GM12875 (cell line): ENCODE measurements around the gene PTGDS.

Source experiments
- H3K4me3 ChIP-seq: one replicate; pipeline ENCODE4 v1.5.1; 2011; ENCODE audit warnings: low read depth, low read length, control low read depth
- CTCF ChIP-seq: IDR thresholded peaks from 2 replicates; pipeline ENCODE4 v1.5.1; 2011; ENCODE audit warnings: low read depth, mild to moderate bottlenecking, control low read depth, inconsistent platforms, low read length, moderate library complexity, borderline replicate concordance; ENCODE audit not compliant: insufficient read depth

The PTGDS gene

GRCh38 chr9:136942881-136943230, 34.4 kb upstream of the PTGDS start:
- H3K4me3 ChIP-seq = no peak overlapping the region
- no peak for TF ChIP-seq CTCF

GRCh38 chr9:136943291-136944211, 33.8 kb upstream of the PTGDS start:
- TF ChIP-seq CTCF = no peak
- H3K4me3 ChIP-seq = peak overlapping the region; percentile 94

GRCh38 chr9:136944212-136944518, 33.1 kb upstream of the PTGDS start:
- H3K4me3 ChIP-seq = peak overlapping the region; percentile 94
- TF ChIP-seq CTCF = peak; percentile 23; the same call in 1 of the 2 replicates

- peak within 1 kb of the TSS; percentile 94 for H3K4me3 ChIP-seq
- peak; percentile 99 for TF ChIP-seq CTCF
These were observed 32.6 kb upstream of the PTGDS start, which contains the start of the genes C8G and FBXW5 for GRCh38 chr9:136944519-136945332. Gene C8G (plus strand): TSS chr9:136945243. CDS start chr9:136945321, 78 bp downstream. Gene FBXW5 (minus strand): TSS chr9:136944738. CDS start chr9:136944083, 655 bp downstream.

GRCh38 chr9:136945333-136946227, 31.7 kb upstream of the PTGDS start:
- H3K4me3 ChIP-seq = no peak overlapping the region
- no peak for TF ChIP-seq CTCF

GRCh38 chr9:136946228-136947027, 30.9 kb upstream of the PTGDS start:
- no peak overlapping the region for H3K4me3 ChIP-seq

More at GRCh38 chr9:136946228-136947027, 30.9 kb upstream of the PTGDS start:
- no peak for TF ChIP-seq CTCF
